ENCODE measurements around the gene CFAP410. TPM values are rescaled to one million over a fixed set of nuclear protein-coding genes. Genes with fewer than 3 reads are reported as not detected.

CFAP410 gene
- total and polyA plus RNA-seq, 2 of the 8 experiments (the other 6 are each of a cell fraction or from before 2014, with no cell fraction given) = 10.6 to 12.0 TPM

DNA sequence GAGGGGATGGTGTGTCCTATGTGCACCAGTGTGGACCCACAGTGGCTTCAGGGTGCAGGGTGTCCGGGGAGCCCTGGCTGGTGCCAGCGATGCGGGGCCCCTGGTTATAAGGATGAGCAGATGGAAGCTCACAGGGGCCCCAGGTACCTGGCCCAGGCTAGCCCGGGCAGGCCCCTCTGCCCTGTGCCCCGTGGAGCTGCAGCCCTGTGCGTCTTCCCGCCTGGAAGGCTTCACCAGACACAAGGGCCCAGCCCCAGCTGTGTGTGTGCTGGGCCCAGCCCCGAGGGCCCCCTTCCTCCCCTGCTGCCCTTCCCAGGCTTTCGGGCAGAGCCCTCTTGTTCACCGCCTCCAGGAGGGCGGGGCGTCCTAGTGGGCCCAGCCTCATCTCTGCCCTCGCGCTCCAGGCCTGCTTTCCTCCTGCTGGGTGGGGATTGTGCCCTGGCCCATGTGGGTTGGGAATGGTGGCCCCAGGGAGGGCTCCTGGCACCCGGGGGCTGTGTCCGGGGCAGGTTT lies 23.4 kb downstream of the CFAP410 start:
- Histone ChIP-seq H3K27ac (ENCODE audit: low read depth, low read length) (0 out of 2 replicates have a peak overlapping the region, but pooled peaks have one; percentile 43), H3K4me3 (ENCODE audit: extremely low read depth in 1 of 4, insufficient read depth in 2 of 4, low read depth in 3 of 4, low read length in 4 of 4) (no peak overlapping the region), H3K23me2 (ENCODE audit: low read depth, low read length) (no peaks in the 10 kb centered on the region), H3K27me3 (replicated peaks in 1 of 4; ENCODE audit: control insufficient read depth in 3 of 4, extremely low read depth in 1 of 4, insufficient read depth in 3 of 4, low read length in 3 of 4) (no peaks in the 10 kb centered on the region), H2BK120ac (replicated peaks; ENCODE audit: low read depth, low read length) (no peak overlapping the region), H2AFZ (ENCODE audit: low read length) (no peak overlapping the region), H3K9ac (replicated peaks in 1 of 4; ENCODE audit: extremely low read depth in 1 of 4, low read depth in 3 of 4, low read length in 3 of 4) (no peak overlapping the region), H3K4ac (replicated peaks; ENCODE audit: insufficient read length, low read depth, low read length) (no peak overlapping the region), H3K14ac (ENCODE audit: insufficient read length) (no peak overlapping the region), H3K79me1 (ENCODE audit: low read depth, low read length) (no peaks in the 10 kb centered on the region), H3K79me2 (ENCODE audit: control insufficient read depth in 1 of 2, insufficient read depth in 2 of 2, low read length in 2 of 2) (no peaks in the 10 kb centered on the region), H4K91ac (replicated peaks; ENCODE audit: insufficient read length, low read length) (peak overlapping the region; percentile 65), H3K9me3 (ENCODE audit: insufficient read depth in 2 of 2, low read depth in 1 of 2, low read length in 1 of 2) (no peaks in the 10 kb centered on the region), H3K36me3 (ENCODE audit: control insufficient read depth in 2 of 4, insufficient read depth in 4 of 4, low read length in 3 of 4) (peaks cover 0 to 31% (median 11%) of the 10 kb centered on the region in 4 experiments; a peak in 6 of 8 replicates), H4K8ac (ENCODE audit: extremely low read depth, insufficient read depth, low read length) (no peak overlapping the region), H4K20me1 (replicated peaks in 1 of 2; ENCODE audit: control insufficient read depth in 1 of 2, insufficient read depth in 2 of 2, low read length in 2 of 2) (peaks cover 0 to 14% of the 10 kb centered on the region in 2 experiments), H2BK20ac (ENCODE audit: low read length) (no peak overlapping the region), H2BK15ac (ENCODE audit: low read length) (no peak overlapping the region), H3K18ac (ENCODE audit: extremely low read depth, low read length) (no peak overlapping the region), H3K4me2 (ENCODE audit: insufficient read depth in 1 of 2, low read depth in 2 of 2, low read length in 2 of 2) (no peak overlapping the region), H2AK5ac (ENCODE audit: low read depth, low read length) (no peak overlapping the region), H3K56ac (replicated peaks; ENCODE audit: insufficient read length, low read depth, low read length) (no peak overlapping the region), H3K4me1 (replicated peaks in 1 of 4; ENCODE audit: control insufficient read depth in 3 of 4, insufficient read depth in 4 of 4, low read length in 3 of 4) (no peaks in the 10 kb centered on the region), H2BK12ac (ENCODE audit: low read depth, low read length) (no peak overlapping the region), H4K5ac (ENCODE audit: insufficient read length, low read depth, low read length) (no peak overlapping the region), H2BK5ac (ENCODE audit: low read depth, low read length) (peak overlapping the region; percentile 88), H3K23ac (ENCODE audit: insufficient read length) (no peak overlapping the region)
- FAIRE-seq = no peak
- ChIA-PET POLR2A (ENCODE audit: partially characterized antibody) (interaction anchor here (1.3 to 2.1 kb wide), 3 partner anchors 11 to 18 kb away, joined by 5 to 7 read pairs (median 6); no protein-coding TSS in a partner anchor), CTCF (ENCODE audit: partially characterized antibody) (interaction anchor here (0.9 to 1.7 kb wide), 3 partner anchors 12 to 164 kb away, joined by 3 to 5 read pairs (median 4); no protein-coding TSS in a partner anchor)
- WGBS, 2 experiments (ENCODE audit: extremely low coverage in 1 of 2, insufficient coverage in 1 of 2, insufficient read length in 1 of 2, insufficient replicate concordance in 2 of 2, low coverage in 1 of 2, low lambda C conversion rate in 2 of 2, missing lambda C conversion rate in 1 of 2) = 89% methylated on average over 11 of the region's 16 CpGs; no CpG with 5 or more reads in 1 of the 2 experiments
- TF ChIP-seq, protein P1, sequence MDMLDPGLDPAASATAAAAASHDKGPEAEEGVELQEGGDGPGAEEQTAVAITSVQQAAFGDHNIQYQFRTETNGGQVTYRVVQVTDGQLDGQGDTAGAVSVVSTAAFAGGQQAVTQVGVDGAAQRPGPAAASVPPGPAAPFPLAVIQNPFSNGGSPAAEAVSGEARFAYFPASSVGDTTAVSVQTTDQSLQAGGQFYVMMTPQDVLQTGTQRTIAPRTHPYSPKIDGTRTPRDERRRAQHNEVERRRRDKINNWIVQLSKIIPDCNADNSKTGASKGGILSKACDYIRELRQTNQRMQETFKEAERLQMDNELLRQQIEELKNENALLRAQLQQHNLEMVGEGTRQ (IDR thresholded peaks at IDR 0.05; ENCODE audit: low read length) = no peak
- TF ChIP-seq EP300 (IDR thresholded peaks at IDR 0.05; ENCODE audit: borderline replicate concordance in 1 of 2, low read depth in 2 of 2, low read length in 2 of 2) (no peak), FOSL1 (IDR thresholded peaks at IDR 0.05; ENCODE audit: insufficient read depth, low read depth, low read length) (no peak), EGR1 (IDR thresholded peaks at IDR 0.05; ENCODE audit: borderline replicate concordance, low read depth, low read length) (no peak), RBBP5 (IDR thresholded peaks at IDR 0.05; ENCODE audit: borderline replicate concordance, low read depth, low read length) (no peak), POU5F1 (IDR thresholded peaks at IDR 0.05; ENCODE audit: low read depth, low read length) (no peak), CBX5 (IDR thresholded peaks at IDR 0.05; ENCODE audit: low read depth, low read length) (no peak)
- TF ChIP-seq, protein P2, sequence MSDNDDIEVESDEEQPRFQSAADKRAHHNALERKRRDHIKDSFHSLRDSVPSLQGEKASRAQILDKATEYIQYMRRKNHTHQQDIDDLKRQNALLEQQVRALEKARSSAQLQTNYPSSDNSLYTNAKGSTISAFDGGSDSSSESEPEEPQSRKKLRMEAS (IDR thresholded peaks at IDR 0.05) = no peak
- DNase-seq (ENCODE audit: low read depth in 1 of 2, low spot score in 2 of 2) = no peak

Measured in H1 (cell line).